HG03060 (cell line): ENCODE data around the gene DNAH8.

Experiments used
- ATAC-seq: cut with Tn5 transposase; IDR thresholded peaks from one replicate; pipeline ENCODE4 v1.9.1; 2021; ENCODE audit warnings: low read depth, moderate number of reproducible peaks; ENCODE audit not compliant: unreplicated experiment

The DNAH8 gene

DNA sequence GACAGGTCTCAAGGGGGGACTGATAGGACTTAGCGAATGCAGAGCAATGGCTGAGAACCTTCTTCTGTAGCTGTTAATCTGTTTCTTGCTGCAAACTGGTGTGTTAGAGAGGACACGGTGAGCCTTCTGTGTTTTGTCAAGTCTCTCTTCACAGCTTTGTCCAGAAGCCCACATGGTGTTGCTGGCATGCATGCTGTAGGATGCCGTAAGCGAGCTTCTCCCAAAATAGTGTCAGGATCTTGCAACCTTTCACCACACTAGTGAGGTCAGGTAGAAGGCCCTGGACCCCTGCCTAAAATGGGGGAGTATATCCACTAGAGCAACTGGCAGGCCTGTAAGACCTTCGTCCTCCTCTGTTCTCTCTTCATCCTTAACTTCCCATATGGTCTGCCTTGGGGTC, 281.6 kb downstream of the DNAH8 start:
- no peak for ATAC-seq

GRCh38 chr6:38997128-38997761, 282.1 kb downstream of the DNAH8 start:
- no peak for ATAC-seq

DNA sequence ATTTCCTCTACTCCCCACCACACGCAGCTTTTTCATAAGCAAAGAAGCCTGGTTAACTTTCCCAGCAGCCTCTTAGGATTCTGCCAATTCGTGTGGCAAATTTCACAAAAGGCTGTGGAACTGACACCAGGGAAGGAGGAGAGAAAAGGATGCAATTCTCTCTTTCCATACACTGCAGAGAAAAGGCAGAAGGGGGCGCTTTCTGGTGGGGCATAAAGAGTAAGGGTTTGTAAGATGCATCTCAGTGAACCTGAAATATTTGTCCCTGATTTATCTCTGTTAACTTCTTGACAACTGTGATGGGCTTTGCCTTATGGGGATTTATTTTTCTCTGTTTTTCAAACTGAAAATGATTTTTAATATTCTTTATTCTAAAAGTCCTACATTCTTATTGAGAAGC, 288.0 kb downstream of the DNAH8 start:
- ATAC-seq: no peak

DNA sequence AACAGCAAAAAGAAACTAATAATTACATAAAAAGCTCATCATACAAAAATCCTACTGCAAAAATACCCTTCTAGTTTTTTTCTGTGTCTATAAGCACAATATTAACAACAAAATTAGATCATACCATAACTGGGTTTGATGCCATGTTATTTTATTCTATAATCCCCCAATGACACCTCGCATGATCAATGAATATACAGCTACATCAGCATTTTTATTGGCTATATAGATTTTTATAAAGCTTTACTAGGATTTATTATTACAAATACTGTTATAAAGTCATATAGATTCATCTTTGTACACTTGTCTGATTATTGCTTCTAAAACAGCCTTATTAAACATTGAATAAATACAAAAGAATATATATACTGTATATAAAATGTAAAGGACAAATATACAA, 288.4 kb downstream of the DNAH8 start:
- no peak for ATAC-seq

GRCh38 chr6:39004801-39005200, 289.7 kb downstream of the DNAH8 start:
- no peak for ATAC-seq

- ATAC-seq: no peak
These were observed 290.7 kb downstream of the DNAH8 start for GRCh38 chr6:39005774-39006173.

DNA sequence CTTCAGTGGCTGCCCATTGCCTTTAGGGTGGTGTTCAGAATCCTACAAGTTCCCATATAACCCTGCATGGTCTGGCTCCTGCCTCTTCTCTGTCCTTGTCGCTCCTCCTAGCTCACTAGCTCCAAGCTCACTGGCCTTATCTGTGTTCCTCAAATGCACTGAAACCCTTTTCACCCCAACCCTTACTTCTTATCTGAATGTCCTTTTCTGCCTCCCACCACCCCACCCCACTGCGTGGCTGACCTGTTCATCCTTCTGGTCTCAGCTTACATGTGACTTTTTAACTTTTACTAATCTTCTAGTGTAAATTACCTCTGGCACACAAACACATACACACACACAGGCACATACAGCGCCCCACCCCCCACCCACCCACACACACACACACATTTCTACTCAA, 292.5 kb downstream of the DNAH8 start:
- no peak for ATAC-seq

DNA sequence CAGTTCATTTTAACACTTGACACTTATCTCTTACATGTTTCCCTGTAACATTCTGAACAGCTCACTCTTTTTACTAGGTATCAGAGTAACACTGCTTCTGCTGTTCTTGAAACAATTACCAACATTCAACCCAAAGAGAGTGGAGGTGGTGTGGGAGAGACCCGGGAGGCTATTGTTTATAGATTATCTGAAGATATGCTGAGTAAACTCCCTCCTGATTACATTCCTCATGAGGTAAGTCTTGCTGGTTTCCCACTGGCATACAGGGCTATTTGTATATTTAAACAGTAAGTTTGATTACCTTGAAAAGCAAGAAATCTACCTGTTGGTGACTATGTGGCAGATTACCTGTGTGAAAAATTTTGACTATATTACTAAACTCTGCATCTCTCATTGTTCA, 293.6 kb downstream of the DNAH8 start:
- no peak for ATAC-seq

DNA sequence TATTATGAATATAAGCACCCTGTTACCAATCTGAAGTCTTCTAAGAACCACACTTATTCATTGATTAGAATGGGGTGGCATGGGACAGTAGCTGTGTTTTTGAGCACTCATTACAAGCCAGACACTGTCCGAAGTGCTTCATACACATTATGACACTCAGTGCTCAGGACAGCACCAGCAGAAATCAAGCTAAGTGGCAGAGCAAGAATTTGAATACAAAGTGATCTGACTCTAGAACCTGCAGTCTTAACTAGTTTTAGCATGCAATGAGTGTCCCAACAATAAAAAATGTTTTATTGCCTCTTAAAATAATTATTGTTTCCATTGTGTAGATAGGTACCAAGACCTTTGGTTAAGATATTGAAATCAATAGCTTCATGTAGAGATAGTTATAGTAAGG, 294.4 kb downstream of the DNAH8 start:
- no peak for ATAC-seq

DNA sequence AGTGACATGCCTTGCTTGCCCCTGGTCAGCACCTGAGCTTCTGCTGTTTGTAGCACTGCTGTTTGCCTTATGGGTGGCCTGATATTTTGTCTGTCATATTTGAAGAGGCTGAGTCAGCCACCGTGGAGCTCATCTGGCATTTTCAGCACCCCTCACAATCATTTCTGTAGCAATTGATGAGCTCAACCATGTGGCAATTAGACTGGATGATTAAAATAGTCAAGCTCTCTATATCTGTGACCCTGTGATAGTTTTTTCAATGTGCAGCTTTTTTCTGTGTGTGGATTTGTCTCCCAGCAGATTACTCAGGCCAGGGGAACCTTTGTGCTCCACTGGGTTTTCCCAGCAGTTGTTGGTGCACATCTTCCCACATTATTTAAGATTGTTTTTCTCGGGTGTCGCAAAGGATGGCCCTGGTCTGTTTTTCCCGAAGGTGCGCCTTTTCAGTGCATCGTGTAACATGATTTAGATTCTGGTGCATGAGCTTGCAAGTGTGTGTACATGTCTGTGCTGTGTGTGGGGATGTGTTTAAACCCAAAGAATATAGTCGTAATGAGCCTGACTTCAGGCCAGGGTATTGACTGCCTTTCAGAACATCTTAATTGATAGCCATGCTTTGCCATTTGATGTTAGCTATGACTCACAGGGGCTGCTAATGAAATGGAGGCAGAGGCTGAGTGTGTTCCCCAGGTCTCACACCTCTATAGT, 301.9 kb downstream of the DNAH8 start:
- no peak for ATAC-seq

DNA sequence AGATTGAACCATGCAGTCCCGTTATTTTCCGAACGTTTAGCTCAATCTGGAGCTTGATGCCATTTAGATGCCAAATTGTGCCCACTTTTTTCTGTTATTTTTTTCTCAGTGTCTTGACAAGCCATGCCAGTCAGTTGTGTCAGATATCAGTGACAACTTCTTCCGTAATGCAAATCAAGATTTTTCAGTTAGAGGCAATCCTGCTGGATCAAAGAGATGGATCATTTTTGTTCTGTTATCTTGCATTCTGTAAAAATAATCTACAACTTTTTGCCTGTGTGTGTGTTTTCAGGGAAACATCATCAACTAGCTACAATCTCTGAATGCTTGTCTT, 302.4 kb downstream of the DNAH8 start:
- no peak for ATAC-seq

DNA sequence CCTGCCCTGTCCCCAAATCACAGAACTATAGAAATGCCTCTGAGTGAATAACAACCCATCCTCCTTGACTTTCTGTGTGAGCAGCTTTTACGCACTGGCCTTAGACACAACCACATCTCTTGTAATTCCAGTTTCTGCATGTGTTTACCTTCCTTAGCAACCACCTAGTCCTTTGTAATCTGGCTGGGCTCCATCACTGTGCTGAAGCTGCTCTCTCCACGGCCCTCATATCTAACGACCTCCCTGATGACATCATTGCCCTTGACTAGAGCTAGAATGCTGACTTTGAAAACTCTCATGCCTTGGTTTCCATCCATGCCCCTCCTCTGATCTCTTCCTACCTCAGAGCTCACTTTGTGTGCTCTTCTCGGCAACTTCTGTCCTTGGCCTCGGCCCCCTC, 303.0 kb downstream of the DNAH8 start:
- ATAC-seq: no peak

DNA sequence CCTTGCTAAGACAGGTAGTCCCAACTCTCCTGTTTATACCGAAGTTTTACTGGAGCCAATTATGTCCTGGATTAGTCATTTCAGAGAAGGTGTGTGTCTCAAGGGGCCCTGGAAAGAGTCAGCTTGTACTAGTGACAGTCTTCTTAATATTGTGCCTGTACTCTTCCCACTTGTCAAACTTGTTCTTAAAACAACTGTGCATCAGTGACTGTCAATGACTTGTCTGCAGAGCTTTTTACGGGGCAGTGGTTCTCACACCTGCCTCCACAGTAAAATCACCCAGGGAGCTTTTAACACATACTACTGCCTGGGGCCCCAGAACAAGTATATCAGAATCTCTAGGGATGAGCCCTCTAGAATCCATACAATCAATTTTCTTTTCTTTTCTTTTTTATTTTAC, 305.0 kb downstream of the DNAH8 start:
- ATAC-seq: no peak

- ATAC-seq: no peak
These were observed 305.9 kb downstream of the DNAH8 start for GRCh38 chr6:39021041-39021440.

- ATAC-seq: no peak
These were observed 306.7 kb downstream of the DNAH8 start for GRCh38 chr6:39021779-39022178.

GRCh38 chr6:39026175-39026574, 311.1 kb downstream of the DNAH8 start:
- ATAC-seq: no peak

- ATAC-seq: no peak
These were observed 314.3 kb downstream of the DNAH8 start for GRCh38 chr6:39029156-39030011.

- ATAC-seq: no peak
These were observed 320.6 kb downstream of the DNAH8 start for GRCh38 chr6:39035681-39036080.

DNA sequence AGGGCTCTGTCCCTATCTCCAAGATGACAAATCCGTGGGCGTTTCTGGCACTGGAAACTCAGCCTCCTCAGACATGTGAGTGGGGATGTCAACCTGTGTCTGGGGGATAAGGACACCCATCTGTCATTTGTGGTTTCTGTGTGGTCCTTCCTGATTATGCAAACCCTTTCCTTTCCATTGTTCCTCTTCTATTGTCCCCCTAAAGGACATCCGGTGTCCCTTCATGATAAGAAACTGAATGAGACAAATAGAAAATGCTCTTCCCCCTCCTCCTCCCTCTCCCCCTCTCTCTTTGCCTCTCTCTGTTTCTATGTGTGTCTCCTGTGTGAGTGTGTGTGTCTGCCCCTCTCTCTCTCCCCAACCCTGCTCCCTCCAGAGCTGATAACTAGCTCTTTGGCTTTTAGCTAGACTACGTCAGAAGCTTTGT, 322.0 kb downstream of the DNAH8 start:
- no peak for ATAC-seq

- no peak for ATAC-seq
These were observed 322.6 kb downstream of the DNAH8 start for GRCh38 chr6:39037707-39038106.

DNA sequence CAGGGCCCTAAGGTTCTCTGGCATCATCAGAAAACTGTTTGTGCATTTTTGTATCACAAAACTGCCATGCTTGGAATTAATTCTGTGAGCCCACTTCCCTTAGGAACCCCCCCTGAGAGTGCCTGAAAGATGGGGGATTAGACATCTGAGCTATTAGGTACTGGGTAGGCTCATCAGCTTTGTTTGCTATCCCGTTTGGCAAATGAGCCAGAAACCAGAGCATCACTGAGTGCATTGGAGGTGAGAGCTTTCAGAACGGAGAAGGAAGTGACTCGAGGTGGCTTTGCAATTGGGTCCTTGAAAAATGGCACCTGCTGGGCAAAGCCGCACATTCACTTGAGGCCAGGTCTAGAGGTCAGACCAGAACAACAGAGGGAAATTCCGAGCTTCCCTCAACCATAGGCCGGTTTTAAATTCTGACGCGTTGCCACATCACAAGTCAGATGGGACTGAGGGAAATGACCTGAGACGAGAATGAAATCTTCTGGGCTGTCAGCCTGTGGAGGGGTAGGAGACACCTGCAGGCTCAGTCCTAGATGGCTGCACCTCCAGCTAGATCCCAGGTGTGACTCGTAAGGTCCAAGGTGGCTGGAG, 325.1 kb downstream of the DNAH8 start:
- no peak for ATAC-seq
